ENCODE data around the gene POC5.

GRCh38 chr5:75756981-75757380 lies 39.7 kb upstream of the POC5 start:
- no peak for TF ChIP-seq POLR2A (IDR thresholded peaks at IDR 0.05)
- no peak for TF ChIP-seq CTCF (IDR thresholded peaks at IDR 0.05)
- no peak for TF ChIP-seq EP300 (IDR thresholded peaks at IDR 0.05)
